Mammary epithelial cell (primary cell): ENCODE measurements around the gene NAPB.

ENCODE experiments used
- CTCF ChIP-seq, 2 donors: IDR thresholded peaks in 1 of 2; conservative IDR thresholded peaks in 1 of 2; 2 replicates each; pipeline ENCODE4 v1.5.1; 2011 to 2012; ENCODE audit warnings: inconsistent platforms in 2 of 2, low read length in 2 of 2, mild to moderate bottlenecking in 2 of 2, control low read depth in 1 of 2, low read depth in 1 of 2; ENCODE audit not compliant: insufficient read depth in 1 of 2; ENCODE audit errors: extremely low read depth in 1 of 2
- EZH2 ChIP-seq: IDR thresholded peaks from 2 replicates; pipeline ENCODE4 v1.6.1; 2012; ENCODE audit warnings: low read length, inconsistent platforms, borderline replicate concordance

- TF ChIP-seq CTCF (conservative IDR thresholded peaks at IDR 0.05 in 1 of 2, IDR thresholded peaks at IDR 0.05 in 1 of 2; ENCODE audit: extremely low read depth in 1 of 2, insufficient read depth in 1 of 2, low read depth in 1 of 2, low read length in 2 of 2): no peak
- TF ChIP-seq EZH2: no peak
Observed at GRCh38 chr20:23334111-23334510, 87.2 kb downstream of the NAPB start.
